ENCODE results near the gene MGAT4C.

GRCh38 chr12:86230516-86231146 lies 25.6 kb downstream of the MGAT4C start:
- TF ChIP-seq EZH2 (IDR thresholded peaks at IDR 0.05; ENCODE audit: borderline replicate concordance, low read depth, low read length, poor library complexity, severe bottlenecking) (no peak), CTCF (conservative IDR thresholded peaks at IDR 0.05; ENCODE audit: low read depth, low read length) (no peak)
